CD4-positive, CD25-positive, alpha-beta regulatory T cell (primary cell): ENCODE results near the gene KRTAP12-2. TPM values are rescaled to one million over a fixed set of nuclear protein-coding genes. Genes with fewer than 3 reads are reported as not detected.

Experiments
- ATAC-seq, 2 donors: fragments of 150-1000 bp; cut with Tn5 transposase; one replicate each; pipeline ENCODE4 v1.10.0; 2021; ENCODE audit warnings: low read depth in 2 of 2, moderate number of reproducible peaks in 2 of 2, moderate library complexity in 1 of 2
- DNase-seq, 3 donors: peaks; one replicate each; pipeline versions ENCODE4 v3.0.0 to v3.0.0-alpha.2; 2012 to 2022; ENCODE audit warnings: mixed read lengths in 1 of 3
- H3K27ac ChIP-seq: one replicate; pipeline ENCODE4 v1.7.0; 2013; ENCODE audit warnings: mild to moderate bottlenecking, low read length; ENCODE audit not compliant: insufficient read depth, poor library complexity, severe bottlenecking
- H3K27me3 ChIP-seq: one replicate; pipeline ENCODE4 v1.7.0; 2013; ENCODE audit warnings: low read length; ENCODE audit not compliant: control insufficient read depth, insufficient read depth
- H3K36me3 ChIP-seq: one replicate; pipeline ENCODE4 v1.7.0; 2013; ENCODE audit warnings: mild to moderate bottlenecking, low read length, moderate library complexity; ENCODE audit not compliant: control insufficient read depth, insufficient read depth
- H3K4me1 ChIP-seq: 2 replicates; pipeline ENCODE4 v1.7.0; 2013; ENCODE audit warnings: mild to moderate bottlenecking, low read length; ENCODE audit not compliant: insufficient read depth, control insufficient read depth, poor library complexity, severe bottlenecking
- H3K4me3 ChIP-seq: one replicate; pipeline ENCODE4 v1.7.0; 2013; ENCODE audit warnings: low read depth, mild to moderate bottlenecking, low read length, moderate library complexity
- H3K9me3 ChIP-seq, 2 experiments: 1 replicate in 1 of 2; 2 replicates in 1 of 2; pipeline ENCODE4 v1.7.0; 2013; ENCODE audit warnings: low read length in 2 of 2, mild to moderate bottlenecking in 1 of 2, moderate library complexity in 1 of 2; ENCODE audit not compliant: control insufficient read depth in 2 of 2
- H3K27ac Mint-ChIP-seq, 3 donors: one replicate each; pipeline ENCODE4 v1.8.0; 2020 to 2022; ENCODE audit warnings: mild to moderate bottlenecking in 3 of 3, mixed read lengths in 3 of 3, moderate library complexity in 2 of 3
- H3K27me3 Mint-ChIP-seq: one replicate; pipeline ENCODE4 v1.8.0; 2022; ENCODE audit warnings: mild to moderate bottlenecking, mixed read lengths
- H3K36me3 Mint-ChIP-seq: one replicate; pipeline ENCODE4 v1.8.0; 2020; ENCODE audit warnings: mixed read lengths
- H3K4me1 Mint-ChIP-seq, 4 donors: one replicate each; pipeline ENCODE4 v1.8.0; 2020 to 2022; ENCODE audit warnings: mixed read lengths in 4 of 4, mild to moderate bottlenecking in 1 of 4
- H3K4me3 Mint-ChIP-seq, 4 donors: one replicate each; pipeline ENCODE4 v1.8.0; 2020 to 2022; ENCODE audit warnings: mild to moderate bottlenecking in 4 of 4, mixed read lengths in 4 of 4, moderate library complexity in 3 of 4
- H3K9me3 Mint-ChIP-seq, 7 donors: one replicate each; pipeline ENCODE4 v1.8.0; 2020 to 2022; ENCODE audit warnings: mixed read lengths in 7 of 7, mild to moderate bottlenecking in 3 of 7, moderate library complexity in 2 of 7
- polyA plus RNA-seq, 4 donors: library from polyadenylated mRNA; unstranded; fragments of 300-500 nt; fragmentation: Illumina TruSeq; gene quantifications; one replicate each; pipeline ENCODE4 v1.2.3, GENCODE V29; 2021
- total RNA-seq: library from RNA; stranded (reverse); gene quantifications from one replicate; pipeline ENCODE4 v1.2.3, GENCODE V29; 2022

Gene KRTAP12-2
- total and polyA plus RNA-seq, 5 donors from 2014 or later = not detected

DNA sequence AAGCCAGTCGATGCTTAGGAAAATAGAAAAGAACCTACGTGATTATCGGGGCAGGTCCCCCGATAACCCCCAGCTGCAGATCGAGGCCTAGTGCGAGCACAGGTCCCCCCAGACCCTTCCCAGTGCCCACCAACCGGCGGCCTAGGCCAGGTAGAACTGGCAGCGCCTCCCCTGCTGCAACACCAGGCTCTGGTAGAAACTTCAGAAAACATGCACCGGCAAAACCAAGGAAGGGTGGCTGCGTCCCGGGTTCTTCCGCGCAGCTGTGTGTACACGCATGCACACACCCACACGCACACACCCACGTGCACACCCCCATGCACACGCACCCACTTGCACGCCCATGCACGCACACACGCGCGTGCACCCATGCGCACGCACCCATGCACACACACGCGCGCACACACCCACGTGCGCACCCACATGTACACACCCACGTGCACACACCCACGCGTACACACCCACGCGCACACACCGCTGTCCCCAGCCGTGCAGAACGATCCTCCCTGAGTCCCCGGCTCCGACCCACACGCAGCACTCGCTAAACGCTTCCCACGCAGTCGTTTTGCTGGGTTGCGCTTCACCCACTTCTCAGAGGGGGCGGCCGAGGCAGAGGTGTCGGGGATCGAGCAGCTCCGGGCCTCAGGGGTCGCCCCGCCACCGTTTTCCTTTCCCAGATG, 39.4 kb upstream of the KRTAP12-2 start:
- peaks cover 0 to 17% (median 3%) of the 10 kb centered on the region in 4 donors for H3K4me1 Mint-ChIP-seq
- H3K9me3 Mint-ChIP-seq = peaks cover 0 to 8% (median 4%) of the 10 kb centered on the region in 7 donors
- H3K36me3 Mint-ChIP-seq = peaks cover 4% of the 10 kb centered on the region
- peak overlapping the region in 1 of 3 donors; percentile 56 for H3K27ac Mint-ChIP-seq
- peaks cover 70% of the 10 kb centered on the region for H3K27me3 Mint-ChIP-seq
- DNase-seq = no peak
- Histone ChIP-seq H3K4me1 (no peaks in the 10 kb centered on the region), H3K4me3 (no peak overlapping the region), H3K27ac (no peak overlapping the region), H3K27me3 (peaks cover 7% of the 10 kb centered on the region), H3K9me3 (peaks cover 0 to 11% of the 10 kb centered on the region in 2 experiments), H3K36me3 (no peaks in the 10 kb centered on the region)
- H3K4me3 Mint-ChIP-seq = no peak overlapping the region
- ATAC-seq = no peak

DNA sequence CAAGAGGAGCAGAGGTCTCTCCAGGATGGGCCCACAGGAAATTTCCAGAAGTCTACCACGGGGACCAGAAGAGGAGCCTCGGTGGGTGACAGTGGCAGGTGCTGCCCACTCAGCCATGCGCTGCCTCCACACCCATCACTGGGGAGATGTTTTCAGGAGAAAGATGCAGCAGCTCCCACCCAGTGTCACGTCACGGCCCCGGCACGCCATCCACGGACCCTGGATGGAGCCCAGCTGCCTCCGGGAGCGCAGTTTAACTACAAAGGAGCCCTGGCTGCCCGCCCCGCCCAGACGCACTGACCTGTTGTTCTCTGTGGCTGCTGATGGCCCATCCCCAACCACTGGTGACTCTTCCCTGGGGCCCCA, 37.9 kb upstream of the KRTAP12-2 start:
- DNase-seq = no peak

DNA sequence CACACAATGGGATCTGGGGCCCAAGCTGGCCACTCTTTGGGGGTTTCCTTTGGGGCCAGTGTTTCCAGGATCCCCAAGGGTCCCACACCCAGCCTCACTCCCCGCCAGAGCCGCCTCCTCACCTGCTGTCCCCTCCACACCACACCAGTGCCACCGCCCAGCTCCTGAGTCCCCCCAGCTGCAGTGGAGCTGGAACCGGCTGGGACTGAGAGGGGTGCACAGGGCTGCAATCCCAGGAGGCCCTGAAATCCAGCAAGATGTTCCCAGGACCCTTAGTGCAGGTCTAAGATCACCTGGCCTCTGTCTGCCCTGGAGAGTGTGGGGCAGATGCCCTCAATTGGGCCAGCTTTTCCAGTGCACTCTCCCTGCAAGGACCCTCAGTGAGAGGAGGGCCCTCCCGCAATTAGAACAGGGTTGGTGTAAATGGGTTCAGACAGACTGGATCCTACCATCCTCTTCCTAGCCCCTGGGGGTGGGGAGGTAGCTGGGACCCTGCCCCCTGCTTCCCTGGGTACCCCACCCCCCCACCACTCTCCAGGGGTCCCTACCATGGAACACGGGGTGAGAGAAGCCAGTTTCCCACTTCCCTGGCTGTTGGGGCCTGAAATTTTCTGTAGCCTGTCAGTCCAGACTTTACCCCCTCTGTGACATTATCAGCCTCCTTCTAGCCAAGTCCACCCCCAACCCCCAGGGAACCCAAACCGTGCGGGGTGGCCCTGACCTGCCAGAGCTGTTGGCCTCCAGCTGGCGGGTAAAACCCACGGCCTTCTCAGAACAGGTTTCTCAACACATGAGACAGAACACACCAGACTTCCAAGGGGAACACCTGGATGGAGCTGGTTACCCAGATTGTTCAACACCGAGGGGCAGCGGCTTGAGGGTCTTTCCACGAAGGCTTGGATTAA, 37.3 kb upstream of the KRTAP12-2 start:
- Histone ChIP-seq H3K27me3 (peaks cover 3% of the 10 kb centered on the region), H3K36me3 (no peaks in the 10 kb centered on the region), H3K4me3 (no peak overlapping the region), H3K9me3 (peaks cover 0 to 11% of the 10 kb centered on the region in 2 experiments), H3K4me1 (no peaks in the 10 kb centered on the region), H3K27ac (no peak overlapping the region)
- DNase-seq (no peak), ATAC-seq (no peak)
- H3K27me3 Mint-ChIP-seq = peaks cover 64% of the 10 kb centered on the region
- H3K4me3 Mint-ChIP-seq = no peak overlapping the region
- peaks cover 0 to 2% (median 1%) of the 10 kb centered on the region in 4 donors for H3K4me1 Mint-ChIP-seq
- peaks cover 4% of the 10 kb centered on the region for H3K36me3 Mint-ChIP-seq
- peaks cover 0 to 8% (median 1%) of the 10 kb centered on the region in 7 donors for H3K9me3 Mint-ChIP-seq
- H3K27ac Mint-ChIP-seq = no peak overlapping the region

More for the DNA sequence above, 37.9 kb upstream of the KRTAP12-2 start:
- Mint-ChIP-seq H3K36me3 (peaks cover 4% of the 10 kb centered on the region), H3K27ac (no peak overlapping the region), H3K4me1 (peaks cover 0 to 7% (median 2%) of the 10 kb centered on the region in 4 donors), H3K27me3 (peaks cover 66% of the 10 kb centered on the region), H3K9me3 (peaks cover 0 to 8% (median 2%) of the 10 kb centered on the region in 7 donors), H3K4me3 (no peak overlapping the region)
- Histone ChIP-seq H3K4me1 (no peaks in the 10 kb centered on the region), H3K27me3 (peaks cover 4% of the 10 kb centered on the region), H3K4me3 (no peak overlapping the region), H3K27ac (no peak overlapping the region), H3K36me3 (no peaks in the 10 kb centered on the region), H3K9me3 (peaks cover 0 to 11% of the 10 kb centered on the region in 2 experiments)
- no peak for ATAC-seq

DNA sequence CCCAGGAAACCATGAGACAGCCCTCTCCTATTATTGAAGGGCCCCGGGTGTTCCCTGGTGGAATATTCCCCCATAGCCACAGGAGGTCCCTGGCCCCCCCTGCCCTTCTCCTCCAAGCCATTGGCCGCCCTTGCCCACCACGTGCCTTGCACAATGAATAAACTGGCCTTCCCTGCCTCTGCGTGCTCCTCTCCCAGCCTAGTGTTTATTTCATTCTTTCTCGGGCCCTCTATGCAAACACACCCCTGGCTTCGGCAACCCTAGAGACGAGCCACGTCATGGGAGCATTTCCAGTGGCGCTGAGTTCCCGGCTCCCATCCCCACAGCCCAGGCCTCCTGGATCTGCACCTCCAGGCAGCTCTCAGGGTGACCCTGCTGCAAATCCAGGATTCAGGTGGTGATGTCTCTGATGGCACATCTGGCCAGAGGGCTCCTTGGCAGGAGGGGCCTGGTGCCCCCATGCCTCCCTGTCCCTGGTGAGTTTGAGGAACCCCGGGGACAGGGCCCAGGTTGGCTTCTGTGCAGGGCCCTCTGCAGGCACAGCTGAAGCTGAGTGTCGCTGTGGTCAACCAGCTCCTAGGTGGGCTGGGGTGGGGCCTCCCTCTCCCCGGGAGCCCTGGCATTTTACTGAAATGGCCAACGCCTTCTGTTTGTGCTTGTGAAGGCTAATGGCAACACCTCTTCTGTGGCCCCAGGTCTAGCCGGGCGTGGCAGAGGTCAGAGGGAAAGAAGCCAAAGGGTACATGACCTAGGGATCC, 36.4 kb upstream of the KRTAP12-2 start:
- Mint-ChIP-seq H3K4me1 (peaks cover 0 to 3% (median 1%) of the 10 kb centered on the region in 4 donors), H3K4me3 (no peak overlapping the region), H3K36me3 (peaks cover 4% of the 10 kb centered on the region), H3K27me3 (peaks cover 61% of the 10 kb centered on the region), H3K27ac (no peak overlapping the region), H3K9me3 (peaks cover 0 to 8% (median 2%) of the 10 kb centered on the region in 7 donors)
- H3K4me1 ChIP-seq = no peaks in the 10 kb centered on the region
- no peak overlapping the region for H3K27ac ChIP-seq
- H3K36me3 ChIP-seq = no peaks in the 10 kb centered on the region
- no peak overlapping the region for H3K4me3 ChIP-seq
- peaks cover 3% of the 10 kb centered on the region for H3K27me3 ChIP-seq
- DNase-seq (no peak), ATAC-seq (no peak)
- H3K9me3 ChIP-seq = peaks cover 0 to 11% of the 10 kb centered on the region in 2 experiments

DNA sequence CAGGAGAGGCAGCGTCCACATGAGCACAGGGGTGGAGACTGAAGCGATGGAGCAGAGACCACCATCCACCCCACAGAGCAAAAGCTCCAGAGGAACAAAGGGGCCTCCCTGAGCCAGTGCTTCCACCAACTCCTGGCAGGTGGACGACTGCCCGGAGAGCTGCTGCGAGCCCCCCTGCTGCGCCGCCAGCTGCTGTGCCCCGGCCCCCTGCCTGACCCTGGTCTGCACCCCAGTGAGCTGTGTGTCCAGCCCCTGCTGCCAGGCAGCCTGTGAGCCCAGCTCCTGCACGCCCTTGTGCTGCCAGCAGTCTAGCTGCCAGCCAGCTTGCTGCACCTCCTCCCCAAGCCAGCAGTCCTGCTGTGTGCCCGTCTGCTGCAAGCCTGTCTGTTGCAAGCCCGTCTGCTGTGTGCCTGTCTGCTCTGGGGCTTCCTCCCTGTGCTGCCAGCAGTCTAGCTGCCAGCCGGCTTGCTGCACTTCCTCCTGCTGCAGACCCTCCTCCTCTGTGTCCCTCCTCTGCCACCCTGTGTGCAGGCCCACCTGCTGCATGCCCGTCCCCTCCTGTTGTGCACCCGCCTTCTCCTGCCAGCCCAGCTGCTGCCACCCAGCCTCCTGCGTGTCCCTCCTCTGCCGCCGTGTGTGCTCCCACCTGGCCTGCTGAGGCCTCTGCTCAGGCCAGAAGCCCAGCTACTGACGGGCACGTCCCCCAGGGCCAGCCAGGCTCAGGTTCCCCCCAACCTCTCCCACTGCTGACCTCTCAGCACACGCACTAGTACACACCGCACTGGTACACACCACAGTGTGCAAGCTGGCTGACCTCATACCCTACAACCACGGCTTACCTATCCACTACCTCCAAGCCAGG, 35.6 kb upstream of the KRTAP12-2 start:
- peaks cover 0 to 11% of the 10 kb centered on the region in 2 experiments for H3K9me3 ChIP-seq
- H3K36me3 ChIP-seq = no peaks in the 10 kb centered on the region
- Mint-ChIP-seq H3K9me3 (peaks cover 0 to 8% (median 2%) of the 10 kb centered on the region in 7 donors), H3K4me3 (no peak overlapping the region), H3K4me1 (peaks cover 0 to 8% (median 1%) of the 10 kb centered on the region in 4 donors), H3K27ac (no peak overlapping the region), H3K27me3 (peaks cover 61% of the 10 kb centered on the region), H3K36me3 (peaks cover 4% of the 10 kb centered on the region)
- H3K27ac ChIP-seq = no peak overlapping the region
- H3K4me3 ChIP-seq = no peak overlapping the region
- H3K4me1 ChIP-seq = no peaks in the 10 kb centered on the region
- DNase-seq (no peak), ATAC-seq (no peak)
- no peaks in the 10 kb centered on the region for H3K27me3 ChIP-seq

DNA sequence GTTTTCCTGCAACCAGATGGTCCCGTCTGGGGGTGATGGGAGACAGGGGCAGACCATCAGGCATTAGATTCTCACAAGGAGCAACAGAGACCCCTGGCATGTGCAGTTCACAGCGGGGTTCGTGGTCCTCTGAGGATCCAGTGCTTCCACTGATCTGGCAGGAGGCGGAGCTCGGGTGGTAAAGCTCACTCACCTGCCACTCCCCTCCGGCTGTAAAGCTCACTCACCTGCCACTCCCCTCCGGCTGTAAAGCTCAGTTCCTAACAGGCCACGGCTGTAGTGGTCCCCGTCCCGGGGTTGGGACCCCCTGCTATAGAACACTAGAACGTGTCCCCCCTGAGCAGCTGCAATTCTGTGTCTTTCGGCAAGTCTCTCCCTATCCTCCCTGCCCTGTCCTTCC, 34.8 kb upstream of the KRTAP12-2 start:
- peaks cover 0 to 8% (median 1%) of the 10 kb centered on the region in 4 donors for H3K4me1 Mint-ChIP-seq
- Histone ChIP-seq H3K27ac (no peak overlapping the region), H3K9me3 (peaks cover 0 to 7% of the 10 kb centered on the region in 2 experiments), H3K27me3 (no peaks in the 10 kb centered on the region), H3K4me3 (no peak overlapping the region), H3K4me1 (no peaks in the 10 kb centered on the region), H3K36me3 (no peaks in the 10 kb centered on the region)
- peaks cover 4% of the 10 kb centered on the region for H3K36me3 Mint-ChIP-seq
- ATAC-seq (no peak), DNase-seq (no peak)
- H3K27ac Mint-ChIP-seq = no peak overlapping the region
- no peak overlapping the region for H3K4me3 Mint-ChIP-seq
- peaks cover 0 to 8% (median 2%) of the 10 kb centered on the region in 7 donors for H3K9me3 Mint-ChIP-seq
- H3K27me3 Mint-ChIP-seq = peaks cover 61% of the 10 kb centered on the region

DNA sequence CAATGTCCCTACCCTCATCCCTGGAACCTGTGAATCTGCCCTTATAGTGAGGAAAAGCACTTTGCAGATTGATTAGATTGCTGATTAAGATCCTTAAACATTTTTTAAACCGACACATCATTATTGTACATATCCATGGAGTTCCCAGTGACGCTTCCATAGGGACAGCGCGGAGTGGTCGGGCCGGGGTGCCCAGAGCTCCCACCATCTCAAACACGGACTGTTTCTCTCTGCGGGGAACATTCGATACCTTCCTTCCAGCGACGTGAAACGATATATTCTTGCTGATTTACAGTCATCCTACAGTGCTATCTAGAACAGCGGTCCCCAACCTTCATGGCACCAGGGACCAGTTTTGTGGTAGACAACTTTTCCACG, 34.3 kb upstream of the KRTAP12-2 start:
- Mint-ChIP-seq H3K27me3 (peaks cover 60% of the 10 kb centered on the region), H3K4me1 (peaks cover 0 to 8% (median 1%) of the 10 kb centered on the region in 4 donors), H3K4me3 (no peak overlapping the region), H3K27ac (peak overlapping the region in 1 of 3 donors; percentile 61), H3K36me3 (peaks cover 4% of the 10 kb centered on the region), H3K9me3 (peaks cover 0 to 6% (median 2%) of the 10 kb centered on the region in 7 donors)
- peaks cover 0 to 2% of the 10 kb centered on the region in 2 experiments for H3K9me3 ChIP-seq
- no peak overlapping the region for H3K4me3 ChIP-seq
- H3K27ac ChIP-seq = no peak overlapping the region
- no peak for DNase-seq
- no peak for ATAC-seq
- H3K27me3 ChIP-seq = no peaks in the 10 kb centered on the region
- H3K4me1 ChIP-seq = no peaks in the 10 kb centered on the region
- no peaks in the 10 kb centered on the region for H3K36me3 ChIP-seq
